ENCODE measurements around the gene SGPL1.

SGPL1 gene

GRCh38 chr10:70840836-70841235 lies 25.1 kb downstream of the SGPL1 start:
- no peak overlapping the region for H3K27ac ChIP-seq
- peaks cover 14% of the 10 kb centered on the region for H3K36me3 ChIP-seq
- no peaks in the 10 kb centered on the region for H3K27me3 ChIP-seq
- H3K4me3 ChIP-seq (ENCODE audit: low read depth in 1 of 2, low read length in 1 of 2): no peak overlapping the region
- H3K9me3 ChIP-seq: no peaks in the 10 kb centered on the region
- TF ChIP-seq CTCF (IDR thresholded peaks at IDR 0.05): no peak
- no peaks in the 10 kb centered on the region for H3K4me1 ChIP-seq (ENCODE audit: control insufficient read depth in 1 of 2, insufficient read depth in 1 of 2, low read depth in 1 of 2, low read length in 1 of 2)

GRCh38 chr10:70843333-70843732 lies 27.6 kb downstream of the SGPL1 start:
- H3K27me3 ChIP-seq: no peaks in the 10 kb centered on the region
- TF ChIP-seq CTCF (IDR thresholded peaks at IDR 0.05): no peak
- no peaks in the 10 kb centered on the region for H3K4me1 ChIP-seq (ENCODE audit: control insufficient read depth in 1 of 2, insufficient read depth in 1 of 2, low read depth in 1 of 2, low read length in 1 of 2)
- no peak overlapping the region for H3K4me3 ChIP-seq (ENCODE audit: low read depth in 1 of 2, low read length in 1 of 2)
- H3K27ac ChIP-seq: no peak overlapping the region
- peaks cover 22% of the 10 kb centered on the region for H3K36me3 ChIP-seq
- H3K9me3 ChIP-seq: no peaks in the 10 kb centered on the region

- Histone ChIP-seq H3K36me3 (peaks cover 22% of the 10 kb centered on the region), H3K27ac (no peak overlapping the region), H3K4me3 (ENCODE audit: low read depth in 1 of 2, low read length in 1 of 2) (no peak overlapping the region), H3K27me3 (no peaks in the 10 kb centered on the region), H3K9me3 (no peaks in the 10 kb centered on the region), H3K4me1 (ENCODE audit: control insufficient read depth in 1 of 2, insufficient read depth in 1 of 2, low read depth in 1 of 2, low read length in 1 of 2) (no peaks in the 10 kb centered on the region)
- TF ChIP-seq CTCF (IDR thresholded peaks at IDR 0.05): no peak
Observed at GRCh38 chr10:70843776-70844489, 28.2 kb downstream of the SGPL1 start.

GRCh38 chr10:70845256-70845655 lies 29.5 kb downstream of the SGPL1 start:
- no peak for TF ChIP-seq CTCF (IDR thresholded peaks at IDR 0.05)
- H3K36me3 ChIP-seq: peaks cover 22% of the 10 kb centered on the region
- H3K4me1 ChIP-seq (ENCODE audit: control insufficient read depth in 1 of 2, insufficient read depth in 1 of 2, low read depth in 1 of 2, low read length in 1 of 2): no peaks in the 10 kb centered on the region
- H3K4me3 ChIP-seq (ENCODE audit: low read depth in 1 of 2, low read length in 1 of 2): no peak overlapping the region
- no peaks in the 10 kb centered on the region for H3K9me3 ChIP-seq
- H3K27ac ChIP-seq: no peak overlapping the region
- H3K27me3 ChIP-seq: no peaks in the 10 kb centered on the region

GRCh38 chr10:70845816-70846215 lies 30.1 kb downstream of the SGPL1 start:
- H3K9me3 ChIP-seq: no peaks in the 10 kb centered on the region
- no peaks in the 10 kb centered on the region for H3K27me3 ChIP-seq
- H3K4me3 ChIP-seq (ENCODE audit: low read depth in 1 of 2, low read length in 1 of 2): no peak overlapping the region
- H3K4me1 ChIP-seq (ENCODE audit: control insufficient read depth in 1 of 2, insufficient read depth in 1 of 2, low read depth in 1 of 2, low read length in 1 of 2): no peaks in the 10 kb centered on the region
- no peak for TF ChIP-seq CTCF (IDR thresholded peaks at IDR 0.05)
- no peak overlapping the region for H3K27ac ChIP-seq
- H3K36me3 ChIP-seq: peaks cover 22% of the 10 kb centered on the region
